Loucy (cell line): Measurements from ENCODE around the gene CYFIP1.
"Not testable (repeated sequence)": the region's sequence is repeated elsewhere in the genome, so short reads cannot be mapped to it uniquely, and the experiment has no call there.

Source experiments
- EZH2phosphoT487 ChIP-seq: fragments of 200-600 bp; IDR thresholded peaks from 2 replicates; pipeline ENCODE4 v1.6.1; 2018; ENCODE audit warnings: antibody characterized with exemption, mild to moderate bottlenecking, moderate library complexity, borderline replicate concordance
- TF ChIP-seq, protein P1 (sequence below): fragments of 200-600 bp; sonication (generic); conservative IDR thresholded peaks from 2 replicates; pipeline ENCODE4 v1.5.1; 2014; ENCODE audit warnings: mild to moderate bottlenecking, antibody characterized with exemption, low read length

DNA sequence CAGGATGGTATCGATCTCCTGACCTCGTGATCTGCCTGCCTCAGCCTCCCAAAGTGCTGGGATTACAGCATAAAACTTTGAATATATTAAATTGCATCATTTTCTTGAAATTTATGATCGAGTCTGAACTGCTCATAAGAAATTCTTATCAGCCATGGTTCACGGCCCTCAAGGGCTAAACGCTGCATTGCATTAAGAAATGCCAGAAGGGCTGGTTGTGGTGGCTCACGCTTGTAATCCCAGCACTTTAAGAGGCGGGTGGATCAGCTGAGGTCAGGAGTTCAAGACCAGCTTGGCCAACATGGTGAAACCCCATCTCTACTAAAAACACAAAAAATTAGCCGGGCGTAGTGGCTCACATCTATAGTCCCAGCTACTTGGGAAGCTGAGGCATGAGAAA, 32.4 kb upstream of the CYFIP1 start:
- TF ChIP-seq, protein P1, sequence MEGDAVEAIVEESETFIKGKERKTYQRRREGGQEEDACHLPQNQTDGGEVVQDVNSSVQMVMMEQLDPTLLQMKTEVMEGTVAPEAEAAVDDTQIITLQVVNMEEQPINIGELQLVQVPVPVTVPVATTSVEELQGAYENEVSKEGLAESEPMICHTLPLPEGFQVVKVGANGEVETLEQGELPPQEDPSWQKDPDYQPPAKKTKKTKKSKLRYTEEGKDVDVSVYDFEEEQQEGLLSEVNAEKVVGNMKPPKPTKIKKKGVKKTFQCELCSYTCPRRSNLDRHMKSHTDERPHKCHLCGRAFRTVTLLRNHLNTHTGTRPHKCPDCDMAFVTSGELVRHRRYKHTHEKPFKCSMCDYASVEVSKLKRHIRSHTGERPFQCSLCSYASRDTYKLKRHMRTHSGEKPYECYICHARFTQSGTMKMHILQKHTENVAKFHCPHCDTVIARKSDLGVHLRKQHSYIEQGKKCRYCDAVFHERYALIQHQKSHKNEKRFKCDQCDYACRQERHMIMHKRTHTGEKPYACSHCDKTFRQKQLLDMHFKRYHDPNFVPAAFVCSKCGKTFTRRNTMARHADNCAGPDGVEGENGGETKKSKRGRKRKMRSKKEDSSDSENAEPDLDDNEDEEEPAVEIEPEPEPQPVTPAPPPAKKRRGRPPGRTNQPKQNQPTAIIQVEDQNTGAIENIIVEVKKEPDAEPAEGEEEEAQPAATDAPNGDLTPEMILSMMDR: not testable (repeated sequence)
- not testable (repeated sequence) for TF ChIP-seq EZH2phosphoT487
